ENCODE data around the gene OR2B2.

GRCh38 chr6:27956941-27957340 lies 44.7 kb upstream of the OR2B2 start, which contains the start of gene OR2B6:
- TF ChIP-seq CTCF (optimal IDR thresholded peaks at IDR 0.05 in 1 of 3, IDR thresholded peaks at IDR 0.05 in 1 of 3, conservative IDR thresholded peaks at IDR 0.05 in 1 of 3; ENCODE audit: extremely low read depth in 1 of 3, insufficient read depth in 2 of 3, low read length in 3 of 3) (no peak), EZH2 (IDR thresholded peaks at IDR 0.05; ENCODE audit: low read length) (no peak)

Data from keratinocyte (primary cell).